Stimulated activated CD4-positive, alpha-beta T cell treated with anti-CD3 and anti-CD28 coated beads, Interleukin-12 subunit alpha, Interleukin-12 subunit beta, amount 100 ng/mL, for 4 hours (primary cell): ENCODE measurements around the gene PPP1R13B.

Experiments used
- DNase-seq: peaks from one replicate; pipeline ENCODE4 v3.0.0-alpha.2; 2020

PPP1R13B gene

GRCh38 chr14:103772078-103772712, 75.2 kb downstream of the PPP1R13B start:
- no peak for DNase-seq

DNA sequence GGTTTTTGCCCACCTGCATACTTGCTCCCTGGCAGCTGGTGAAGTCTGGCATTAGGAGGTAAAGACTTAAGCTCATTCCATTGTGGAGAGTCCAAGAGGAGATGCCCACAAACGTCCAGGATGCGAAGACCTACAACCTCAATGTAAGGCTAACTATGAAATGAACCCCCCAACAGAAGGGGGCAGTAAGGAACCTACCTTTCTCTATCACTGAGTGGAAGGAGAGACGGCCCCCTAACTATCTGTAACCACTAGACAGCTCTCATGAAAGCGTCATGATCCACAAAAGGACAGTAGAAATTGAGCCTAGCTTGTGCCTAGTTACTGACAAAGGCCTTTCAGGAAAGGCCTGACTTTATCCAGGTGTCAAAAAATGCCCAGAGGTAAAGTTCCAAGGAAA, 76.5 kb downstream of the PPP1R13B start:
- no peak for DNase-seq

GRCh38 chr14:103770500-103770899, 76.9 kb downstream of the PPP1R13B start:
- DNase-seq, result no peak

GRCh38 chr14:103767336-103767894, 80.0 kb downstream of the PPP1R13B start:
- DNase-seq, result no peak

- DNase-seq, result no peak
Observed at GRCh38 chr14:103765526-103765925, 81.8 kb downstream of the PPP1R13B start.

- no peak for DNase-seq
Observed at GRCh38 chr14:103763730-103764488, 83.5 kb downstream of the PPP1R13B start.

GRCh38 chr14:103762541-103762940, 84.8 kb downstream of the PPP1R13B start:
- no peak for DNase-seq

DNA sequence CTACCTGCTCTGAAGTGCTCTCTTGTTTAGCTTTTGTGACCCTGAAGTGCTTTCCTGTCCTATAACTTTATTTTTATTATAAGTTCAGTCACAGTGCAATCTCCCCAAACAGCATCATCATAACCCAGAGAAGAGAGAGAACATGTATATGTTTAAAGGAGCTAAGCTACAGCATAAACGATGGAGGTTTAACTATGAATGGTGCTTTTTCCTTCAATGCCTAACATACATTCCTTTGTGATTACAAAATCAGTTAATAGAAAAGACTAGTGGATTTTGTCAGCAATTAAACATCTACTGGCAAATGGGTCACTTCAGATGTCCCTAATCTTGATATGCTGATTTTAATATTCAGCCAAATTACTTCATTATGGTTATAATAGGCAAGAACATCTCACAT, 85.3 kb downstream of the PPP1R13B start:
- DNase-seq, result no peak

DNA sequence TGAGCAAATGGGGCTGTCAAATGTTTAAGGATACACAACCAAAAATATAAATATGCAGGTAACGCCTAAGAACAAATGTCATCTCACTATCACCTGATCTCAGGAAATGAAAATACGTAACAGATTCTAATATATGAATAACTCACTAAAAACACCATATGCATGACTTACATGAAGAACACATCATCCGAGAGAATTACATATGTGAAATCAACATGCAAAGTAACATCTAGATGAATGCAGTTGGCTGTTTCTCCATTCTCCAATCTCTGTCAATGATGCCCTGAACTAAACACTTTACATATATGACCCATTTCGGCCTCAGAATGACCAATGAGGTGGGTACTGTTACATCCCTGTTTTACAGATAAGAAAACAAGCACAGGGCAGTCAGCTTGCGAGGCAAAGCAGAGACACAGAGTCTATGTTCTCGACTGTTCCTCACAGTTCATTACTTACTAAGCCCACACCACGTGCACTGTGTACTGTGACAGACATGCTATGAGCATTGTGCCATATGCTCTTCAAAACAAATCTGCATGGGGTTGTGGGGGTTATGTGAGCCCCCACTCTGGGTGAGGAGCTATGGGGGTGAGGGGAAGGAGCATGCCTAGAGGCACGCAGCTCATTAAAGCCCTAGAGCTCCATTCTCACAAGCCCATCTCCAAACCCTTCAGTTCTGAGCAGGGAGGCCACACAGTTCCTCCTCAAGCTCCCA, 89.2 kb downstream of the PPP1R13B start:
- DNase-seq, result no peak

- no peak for DNase-seq
Observed at GRCh38 chr14:103755060-103755459, 92.3 kb downstream of the PPP1R13B start.

DNA sequence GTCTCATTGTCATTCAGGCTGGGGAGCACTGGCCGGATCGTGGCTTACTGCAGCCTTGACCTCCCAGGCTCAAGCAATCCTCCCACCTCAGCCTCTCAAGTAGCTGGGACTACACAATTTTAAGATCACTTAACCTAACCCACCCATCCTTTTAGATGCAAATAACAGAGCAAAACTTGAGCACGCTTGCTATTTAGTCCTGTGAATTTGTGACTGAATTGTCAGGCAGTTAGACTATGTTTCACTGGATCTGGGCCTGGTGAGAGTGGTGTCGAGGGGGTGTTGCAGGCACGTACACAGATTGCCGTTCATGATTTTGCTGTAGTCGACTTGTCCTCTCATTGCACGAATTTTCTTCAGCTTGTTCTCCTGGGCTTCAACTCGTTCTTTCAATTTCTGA, 93.6 kb downstream of the PPP1R13B start:
- DNase-seq, result no peak

GRCh38 chr14:103749860-103750259, 97.5 kb downstream of the PPP1R13B start:
- DNase-seq, result no peak

GRCh38 chr14:103749452-103749851, 97.9 kb downstream of the PPP1R13B start:
- DNase-seq, result no peak

- peak; percentile 28 for DNase-seq
Observed at GRCh38 chr14:103748534-103748857, 98.9 kb downstream of the PPP1R13B start.

DNA sequence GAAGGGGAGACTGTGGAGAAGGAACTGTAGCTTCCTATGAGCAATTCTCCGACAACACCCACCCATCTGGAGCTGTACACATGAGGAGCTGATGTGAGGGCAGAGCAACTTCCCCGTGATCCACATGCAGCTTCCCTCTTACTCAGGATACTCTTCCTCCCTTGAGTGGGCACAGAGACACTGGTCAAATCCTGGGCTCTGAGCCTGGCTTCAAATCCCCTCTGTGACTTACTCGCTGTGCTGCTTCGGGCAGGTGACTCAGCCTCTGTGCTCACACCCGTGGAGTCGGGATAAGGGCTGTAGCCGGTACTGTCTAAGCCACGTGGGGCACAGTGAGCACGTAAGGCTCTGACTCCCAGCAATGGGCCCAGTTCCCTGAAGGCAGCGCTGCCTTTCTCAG, 100.7 kb downstream of the PPP1R13B start:
- DNase-seq, result no peak

GRCh38 chr14:103745424-103745823, 102.0 kb downstream of the PPP1R13B start:
- no peak for DNase-seq

DNA sequence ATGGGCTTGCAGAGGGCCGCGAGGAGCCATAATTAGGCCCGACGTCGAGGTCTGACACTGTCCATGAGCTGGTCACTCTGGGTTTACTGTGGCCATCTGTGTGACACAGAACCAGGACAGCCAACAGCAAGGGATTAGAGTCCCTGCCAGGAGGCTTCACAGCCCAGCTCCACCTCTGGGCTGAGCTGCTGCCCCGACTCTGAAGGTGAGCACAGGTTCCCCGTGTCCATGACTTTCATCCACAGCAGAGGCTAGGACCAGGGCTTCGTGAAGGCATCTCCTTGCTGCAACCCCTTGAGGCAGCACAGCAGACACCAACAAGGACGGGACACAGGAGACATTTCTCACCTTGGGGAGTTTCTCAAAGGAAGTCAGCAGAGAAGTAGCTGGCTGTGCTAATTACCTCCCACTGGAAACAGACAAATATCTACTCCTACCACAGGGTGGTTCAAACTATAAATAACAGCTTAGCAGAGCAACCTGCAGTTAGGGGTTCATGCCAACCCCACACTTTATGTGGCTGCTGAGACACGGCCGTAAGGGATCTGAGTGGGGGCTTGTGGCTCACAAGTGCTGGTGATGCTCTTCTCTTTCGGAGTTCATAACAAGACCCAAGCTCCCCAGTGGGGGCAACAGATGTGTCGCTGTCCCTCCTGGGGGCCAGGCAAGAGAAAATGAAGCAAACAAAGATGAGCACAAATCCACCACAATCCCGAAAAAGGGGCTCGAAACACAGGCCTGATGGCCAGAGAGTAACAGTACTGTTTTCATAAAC, 102.6 kb downstream of the PPP1R13B start:
- DNase-seq, result no peak

GRCh38 chr14:103743691-103744090, 103.7 kb downstream of the PPP1R13B start:
- DNase-seq, result no peak

- DNase-seq, result no peak
Observed at GRCh38 chr14:103742499-103743255, 104.7 kb downstream of the PPP1R13B start.

- DNase-seq, result no peak
Observed at GRCh38 chr14:103741876-103742275, 105.5 kb downstream of the PPP1R13B start.

- DNase-seq, result no peak
Observed at GRCh38 chr14:103740991-103741689, 106.2 kb downstream of the PPP1R13B start.
